Endodermal cell (in vitro differentiated cells): ENCODE data around the gene DAPK2. TPM values are rescaled to one million over a fixed set of nuclear protein-coding genes. Genes with fewer than 3 reads are reported as not detected.

Experiments
- DNase-seq: peaks from one replicate; pipeline ENCODE4 v3.0.0-alpha.2; 2017
- H3K27ac ChIP-seq: 2 replicates; pipeline ENCODE4 v1.5.1; 2013; ENCODE audit warnings: mild to moderate bottlenecking, low read depth, low read length, moderate library complexity
- H3K27me3 ChIP-seq: 2 replicates; pipeline ENCODE4 v1.6.1; 2013; ENCODE audit warnings: mild to moderate bottlenecking, low read length, moderate library complexity; ENCODE audit not compliant: insufficient read depth, control insufficient read depth, poor library complexity, severe bottlenecking
- H3K36me3 ChIP-seq: 2 replicates; pipeline ENCODE4 v1.7.0; 2013; ENCODE audit warnings: mild to moderate bottlenecking, low read length, moderate library complexity; ENCODE audit not compliant: control insufficient read depth, insufficient read depth
- H3K4me1 ChIP-seq: one replicate; pipeline ENCODE4 v1.7.0; 2013; ENCODE audit warnings: low read length; ENCODE audit not compliant: control insufficient read depth, insufficient read depth
- H3K4me3 ChIP-seq: 2 replicates; pipeline ENCODE4 v1.5.1; 2013; ENCODE audit warnings: mild to moderate bottlenecking, low read length, moderate library complexity
- H3K9ac ChIP-seq: 2 replicates; pipeline ENCODE4 v1.6.1; 2013; ENCODE audit warnings: mild to moderate bottlenecking, low read length, moderate library complexity; ENCODE audit not compliant: poor library complexity, severe bottlenecking; ENCODE audit errors: extremely low read depth
- H3K9me3 ChIP-seq: 2 replicates; pipeline ENCODE4 v1.6.1; 2013; ENCODE audit warnings: mild to moderate bottlenecking, low read length, moderate library complexity; ENCODE audit not compliant: control insufficient read depth
- H3K27ac Mint-ChIP-seq: 2 replicates; pipeline ENCODE4 v1.8.0; 2020; ENCODE audit warnings: mixed read lengths
- H3K27me3 Mint-ChIP-seq: 2 replicates; pipeline ENCODE4 v1.8.0; 2021; ENCODE audit warnings: mild to moderate bottlenecking, mixed read lengths; ENCODE audit not compliant: insufficient read depth
- H3K36me3 Mint-ChIP-seq: 2 replicates; pipeline ENCODE4 v1.8.0; 2020; ENCODE audit warnings: low read depth, mixed read lengths
- H3K4me1 Mint-ChIP-seq: 2 replicates; pipeline ENCODE4 v1.8.0; 2020; ENCODE audit warnings: mixed read lengths
- H3K4me3 Mint-ChIP-seq: 2 replicates; pipeline ENCODE4 v1.8.0; 2020; ENCODE audit warnings: mild to moderate bottlenecking, moderate library complexity, mixed read lengths
- H3K9me3 Mint-ChIP-seq: 2 replicates; pipeline ENCODE4 v1.8.0; 2020; ENCODE audit warnings: mild to moderate bottlenecking, mixed read lengths
- WGBS, 2 experiments: methylation state at CpG; one replicate each; pipeline versions ENCODE4 v1.1.5 to v1.1.7; 2013; ENCODE audit warnings: missing lambda C conversion rate in 2 of 2, mixed read lengths in 1 of 2; ENCODE audit not compliant: insufficient coverage in 1 of 2, insufficient read length in 1 of 2; 5-methylcytosine and 5-hydroxymethylcytosine counted together
- total RNA-seq, 2 donors: library from RNA; stranded (reverse); fragmentation: NEBNext Ultra II Directional in 1 of 2; extraction: Animal tissue kit (Norgen Biotek cat#: 25700) in 1 of 2; gene quantifications; 2 replicates in 1 of 2; 3 replicates in 1 of 2; pipeline ENCODE4 v1.2.1, GENCODE V29; 2021
- TF ChIP-seq, protein P1 (sequence below): fragments of 200-600 bp; sonication (generic); conservative IDR thresholded peaks from 2 replicates; pipeline ENCODE4 v1.5.0; 2021; ENCODE audit warnings: antibody characterized with exemption, mild to moderate bottlenecking

The DAPK2 gene
- total RNA-seq, 2 donors from 2014 or later, result 2.4 to 2.6 TPM

DNA sequence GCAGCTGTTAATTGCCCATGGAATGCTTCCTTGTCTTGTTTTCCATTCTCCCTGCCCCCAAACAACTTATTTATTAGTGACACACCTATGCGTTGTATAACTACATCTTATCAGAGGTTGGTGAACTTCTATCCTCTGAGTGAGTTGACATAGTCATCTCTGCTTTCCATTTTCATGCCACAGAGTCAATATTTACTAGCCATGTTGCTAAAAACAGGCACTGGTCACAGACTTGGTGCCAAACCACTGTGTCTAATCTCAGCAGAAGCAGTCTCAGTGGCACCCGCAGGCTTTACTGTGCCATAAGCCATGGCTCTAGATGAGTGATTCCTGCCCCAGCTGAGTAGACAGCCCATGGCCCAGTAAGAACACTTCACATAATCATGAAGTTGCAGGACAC lies 26.5 kb downstream of the DAPK2 start:
- no peak for DNase-seq
- Histone ChIP-seq H3K4me1 (no peaks in the 10 kb centered on the region), H3K27ac (no peak overlapping the region), H3K9me3 (no peaks in the 10 kb centered on the region), H3K4me3 (no peak overlapping the region), H3K9ac (no peak overlapping the region), H3K36me3 (no peaks in the 10 kb centered on the region), H3K27me3 (no peaks in the 10 kb centered on the region)
- Mint-ChIP-seq H3K27me3 (no peaks in the 10 kb centered on the region), H3K9me3 (peaks cover 3% of the 10 kb centered on the region), H3K4me1 (no peaks in the 10 kb centered on the region), H3K36me3 (no peaks in the 10 kb centered on the region), H3K4me3 (no peak overlapping the region), H3K27ac (no peak overlapping the region)
- TF ChIP-seq, protein P1, sequence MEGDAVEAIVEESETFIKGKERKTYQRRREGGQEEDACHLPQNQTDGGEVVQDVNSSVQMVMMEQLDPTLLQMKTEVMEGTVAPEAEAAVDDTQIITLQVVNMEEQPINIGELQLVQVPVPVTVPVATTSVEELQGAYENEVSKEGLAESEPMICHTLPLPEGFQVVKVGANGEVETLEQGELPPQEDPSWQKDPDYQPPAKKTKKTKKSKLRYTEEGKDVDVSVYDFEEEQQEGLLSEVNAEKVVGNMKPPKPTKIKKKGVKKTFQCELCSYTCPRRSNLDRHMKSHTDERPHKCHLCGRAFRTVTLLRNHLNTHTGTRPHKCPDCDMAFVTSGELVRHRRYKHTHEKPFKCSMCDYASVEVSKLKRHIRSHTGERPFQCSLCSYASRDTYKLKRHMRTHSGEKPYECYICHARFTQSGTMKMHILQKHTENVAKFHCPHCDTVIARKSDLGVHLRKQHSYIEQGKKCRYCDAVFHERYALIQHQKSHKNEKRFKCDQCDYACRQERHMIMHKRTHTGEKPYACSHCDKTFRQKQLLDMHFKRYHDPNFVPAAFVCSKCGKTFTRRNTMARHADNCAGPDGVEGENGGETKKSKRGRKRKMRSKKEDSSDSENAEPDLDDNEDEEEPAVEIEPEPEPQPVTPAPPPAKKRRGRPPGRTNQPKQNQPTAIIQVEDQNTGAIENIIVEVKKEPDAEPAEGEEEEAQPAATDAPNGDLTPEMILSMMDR, result no peak
- 89 to 97% methylated on average over 1 to 2 of the region's 2 CpGs for WGBS, 2 experiments

DNA sequence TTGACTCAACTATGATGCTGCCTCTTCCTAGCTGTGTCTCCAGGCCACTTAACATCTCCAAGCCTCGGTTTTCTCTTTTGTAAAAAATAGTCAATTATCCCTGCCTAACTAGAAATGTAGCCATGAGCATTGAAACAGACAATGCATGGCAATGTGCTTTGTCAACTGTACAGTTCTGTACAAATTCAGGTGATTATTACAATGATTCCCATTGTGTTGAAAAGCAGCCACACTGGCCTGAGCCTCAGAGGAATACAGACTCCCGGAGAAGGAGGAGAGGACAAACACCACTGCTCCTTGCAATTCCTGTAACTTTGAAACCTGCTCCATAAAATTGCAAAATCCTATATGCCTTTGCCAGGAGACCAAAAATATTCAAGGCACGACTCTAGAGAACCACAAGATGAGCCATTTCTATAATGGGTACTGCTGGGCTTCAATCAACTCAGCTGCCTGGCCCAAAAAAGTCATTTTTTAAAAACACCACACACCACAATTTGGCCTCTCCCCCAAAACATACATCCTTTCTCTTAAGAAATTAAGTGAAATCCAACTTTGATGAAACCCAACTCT lies 28.6 kb downstream of the DAPK2 start:
- H3K4me3 Mint-ChIP-seq, result no peak overlapping the region
- 91 to 93% methylated on average over 2 to 3 of the region's 3 CpGs for WGBS, 2 experiments
- H3K9me3 ChIP-seq, result no peaks in the 10 kb centered on the region
- H3K36me3 ChIP-seq, result no peaks in the 10 kb centered on the region
- no peaks in the 10 kb centered on the region for H3K27me3 ChIP-seq
- H3K27me3 Mint-ChIP-seq, result no peaks in the 10 kb centered on the region
- no peaks in the 10 kb centered on the region for H3K4me1 ChIP-seq
- H3K4me1 Mint-ChIP-seq, result no peaks in the 10 kb centered on the region
- no peak overlapping the region for H3K4me3 ChIP-seq
- no peaks in the 10 kb centered on the region for H3K36me3 Mint-ChIP-seq
- TF ChIP-seq, protein P1, result no peak
- no peak overlapping the region for H3K27ac ChIP-seq
- no peak overlapping the region for H3K9ac ChIP-seq
- DNase-seq, result no peak
- H3K9me3 Mint-ChIP-seq, result peaks cover 3% of the 10 kb centered on the region
- no peak overlapping the region for H3K27ac Mint-ChIP-seq

DNA sequence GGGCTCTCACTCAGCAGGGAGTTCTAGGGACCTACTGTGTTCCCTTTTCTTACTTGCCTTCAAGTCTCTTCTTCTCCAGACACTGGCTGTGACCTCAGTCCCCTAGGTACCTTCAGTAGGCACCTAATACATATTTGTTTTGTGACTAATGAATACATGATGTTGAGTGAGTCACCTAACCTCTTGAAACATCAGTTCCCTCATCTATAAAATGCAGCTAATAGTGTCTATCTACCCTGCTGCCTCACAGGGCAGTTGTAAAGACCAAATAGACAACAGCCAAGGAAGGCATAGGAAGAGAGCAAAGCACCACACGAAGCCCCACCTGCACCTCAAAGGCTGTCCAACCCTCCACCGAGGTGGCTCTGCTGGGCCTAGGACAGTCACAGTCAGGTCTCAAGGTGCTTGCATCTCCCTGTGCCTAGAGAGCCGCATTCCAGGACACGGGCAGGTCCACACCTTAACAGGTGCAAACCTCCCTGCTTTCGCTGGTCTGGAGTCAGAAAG lies 29.1 kb downstream of the DAPK2 start:
- no peaks in the 10 kb centered on the region for H3K27me3 ChIP-seq
- Mint-ChIP-seq H3K9me3 (peaks cover 3% of the 10 kb centered on the region), H3K4me1 (no peaks in the 10 kb centered on the region), H3K36me3 (no peaks in the 10 kb centered on the region), H3K27ac (no peak overlapping the region), H3K4me3 (no peak overlapping the region), H3K27me3 (no peaks in the 10 kb centered on the region)
- no peaks in the 10 kb centered on the region for H3K9me3 ChIP-seq
- no peaks in the 10 kb centered on the region for H3K4me1 ChIP-seq
- no peak for DNase-seq
- 92 to 100% methylated on average over 3 to 5 of the region's 5 CpGs for WGBS, 2 experiments
- H3K36me3 ChIP-seq, result no peaks in the 10 kb centered on the region
- no peak overlapping the region for H3K4me3 ChIP-seq
- H3K27ac ChIP-seq, result no peak overlapping the region
- TF ChIP-seq, protein P1, result no peak
- H3K9ac ChIP-seq, result no peak overlapping the region
